Upper lobe of right lung (tissue), 1 donor: ENCODE measurements around the gene WDR70. TPM values are rescaled to one million over a fixed set of nuclear protein-coding genes. Genes with fewer than 3 reads are reported as not detected.

Experiments used
- ATAC-seq: fragments of 200-7000 bp; cut with Tn5 transposase; one replicate; pipeline ENCODE4 v1.9.1; 2020; ENCODE audit warnings: mild to moderate bottlenecking, moderate library complexity
- DNase-seq: peaks from one replicate; pipeline ENCODE4 v3.0.0-alpha.2; 2020
- H3K27ac ChIP-seq: fragments of 200-600 bp; one replicate; pipeline ENCODE4 v1.8.0; 2022
- H3K27me3 ChIP-seq: fragments of 200-600 bp; one replicate; pipeline ENCODE4 v1.8.0; 2022; ENCODE audit warnings: mild to moderate bottlenecking
- H3K36me3 ChIP-seq: fragments of 200-600 bp; one replicate; pipeline ENCODE4 v1.8.0; 2022
- H3K4me1 ChIP-seq: fragments of 200-600 bp; one replicate; pipeline ENCODE4 v1.8.0; 2022
- H3K4me3 ChIP-seq: fragments of 200-600 bp; one replicate; pipeline ENCODE4 v1.8.0; 2022; ENCODE audit warnings: mild to moderate bottlenecking
- H3K9me3 ChIP-seq: fragments of 200-600 bp; one replicate; pipeline ENCODE4 v1.8.0; 2022
- intact Hi-C: fragments of 100-400 bp; cut with DNase I; formaldehyde crosslinking; loops from one replicate; pipeline ENCODE4 v1.11.0; 2022
- total RNA-seq: library from RNA; stranded (reverse); fragmentation: NEBNext Ultra II Directional; extraction: Animal tissue kit (Norgen Biotek cat#: 25700); gene quantifications from one replicate; pipeline ENCODE4 v1.2.1, GENCODE V29; 2021
- TF ChIP-seq, protein P1 (sequence below): fragments of 200-600 bp; IDR thresholded peaks from one replicate; pipeline ENCODE4 v1.8.0; 2022; ENCODE audit warnings: antibody characterized with exemption
- donor health status: DM: no; HTN: yes; CAD: no; lungs with severe emphysema.

Gene WDR70
- total RNA-seq, 1 donor from 2014 or later = 24.7 TPM

DNA sequence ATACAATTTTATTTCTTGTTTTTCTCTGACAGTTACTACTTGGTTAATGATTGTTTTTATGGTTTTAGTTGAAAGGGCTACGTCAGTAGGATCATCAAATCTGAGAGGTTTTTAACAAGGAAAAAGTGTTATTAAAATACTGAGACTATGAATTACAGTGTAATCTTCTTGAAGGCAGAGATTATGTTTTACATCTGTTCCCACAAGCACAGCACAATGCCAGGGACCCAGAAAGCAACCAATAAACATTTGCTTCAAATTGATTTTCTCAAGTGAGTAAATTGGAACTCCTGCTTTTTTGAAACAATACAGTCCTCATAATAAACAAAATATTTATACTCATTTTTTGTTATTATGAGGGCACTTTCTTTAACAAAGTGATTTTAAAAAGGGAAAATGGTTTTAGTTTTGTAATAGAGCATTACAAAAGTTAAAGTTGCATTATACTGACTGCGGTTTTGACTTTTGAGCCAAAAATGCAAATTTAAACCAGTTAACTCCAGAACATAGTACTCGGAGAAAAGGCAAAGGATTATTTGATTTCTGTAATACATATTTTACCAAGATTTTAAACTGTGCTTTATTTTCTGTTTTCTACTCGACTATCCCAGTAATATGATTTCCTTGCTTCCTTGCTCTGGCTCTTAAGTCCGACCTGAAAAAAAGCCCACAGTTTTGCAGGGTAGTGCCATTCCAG is 283.8 kb downstream of the WDR70 start:
- Histone ChIP-seq H3K4me3 (no peak overlapping the region), H3K4me1 (peaks cover 12% of the 10 kb centered on the region), H3K27ac (no peak overlapping the region), H3K36me3 (no peaks in the 10 kb centered on the region), H3K9me3 (no peaks in the 10 kb centered on the region), H3K27me3 (no peaks in the 10 kb centered on the region)
- intact Hi-C loops = no loop called here
- DNase-seq (no peak), ATAC-seq (no peak)
- TF ChIP-seq, protein P1, sequence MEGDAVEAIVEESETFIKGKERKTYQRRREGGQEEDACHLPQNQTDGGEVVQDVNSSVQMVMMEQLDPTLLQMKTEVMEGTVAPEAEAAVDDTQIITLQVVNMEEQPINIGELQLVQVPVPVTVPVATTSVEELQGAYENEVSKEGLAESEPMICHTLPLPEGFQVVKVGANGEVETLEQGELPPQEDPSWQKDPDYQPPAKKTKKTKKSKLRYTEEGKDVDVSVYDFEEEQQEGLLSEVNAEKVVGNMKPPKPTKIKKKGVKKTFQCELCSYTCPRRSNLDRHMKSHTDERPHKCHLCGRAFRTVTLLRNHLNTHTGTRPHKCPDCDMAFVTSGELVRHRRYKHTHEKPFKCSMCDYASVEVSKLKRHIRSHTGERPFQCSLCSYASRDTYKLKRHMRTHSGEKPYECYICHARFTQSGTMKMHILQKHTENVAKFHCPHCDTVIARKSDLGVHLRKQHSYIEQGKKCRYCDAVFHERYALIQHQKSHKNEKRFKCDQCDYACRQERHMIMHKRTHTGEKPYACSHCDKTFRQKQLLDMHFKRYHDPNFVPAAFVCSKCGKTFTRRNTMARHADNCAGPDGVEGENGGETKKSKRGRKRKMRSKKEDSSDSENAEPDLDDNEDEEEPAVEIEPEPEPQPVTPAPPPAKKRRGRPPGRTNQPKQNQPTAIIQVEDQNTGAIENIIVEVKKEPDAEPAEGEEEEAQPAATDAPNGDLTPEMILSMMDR = no peak

DNA sequence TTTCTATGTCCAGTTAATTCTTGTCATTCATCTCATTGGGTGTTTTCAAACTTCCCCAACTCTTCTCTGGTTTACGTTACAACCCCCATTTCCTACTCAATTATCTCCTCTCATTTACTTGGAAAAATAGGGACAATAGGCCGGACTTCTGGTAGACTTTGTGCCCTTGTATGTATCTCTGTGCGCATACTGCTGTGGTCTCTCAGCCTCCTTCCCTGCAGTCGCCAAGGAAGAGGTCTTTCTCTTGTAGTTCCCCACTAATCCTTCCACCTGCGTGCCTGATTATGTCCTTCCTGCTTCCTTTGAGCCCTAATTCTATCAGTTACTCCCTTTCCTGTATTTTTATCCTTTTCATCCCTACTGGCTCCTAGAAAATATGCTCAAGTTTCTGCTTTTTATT is 284.4 kb downstream of the WDR70 start:
- Histone ChIP-seq H3K36me3 (no peaks in the 10 kb centered on the region), H3K4me1 (peaks cover 18% of the 10 kb centered on the region), H3K27me3 (no peaks in the 10 kb centered on the region), H3K4me3 (no peak overlapping the region), H3K9me3 (no peaks in the 10 kb centered on the region), H3K27ac (no peak overlapping the region)
- DNase-seq (no peak), ATAC-seq (no peak)
- intact Hi-C loops = no loop called here
- TF ChIP-seq, protein P1 = no peak

DNA sequence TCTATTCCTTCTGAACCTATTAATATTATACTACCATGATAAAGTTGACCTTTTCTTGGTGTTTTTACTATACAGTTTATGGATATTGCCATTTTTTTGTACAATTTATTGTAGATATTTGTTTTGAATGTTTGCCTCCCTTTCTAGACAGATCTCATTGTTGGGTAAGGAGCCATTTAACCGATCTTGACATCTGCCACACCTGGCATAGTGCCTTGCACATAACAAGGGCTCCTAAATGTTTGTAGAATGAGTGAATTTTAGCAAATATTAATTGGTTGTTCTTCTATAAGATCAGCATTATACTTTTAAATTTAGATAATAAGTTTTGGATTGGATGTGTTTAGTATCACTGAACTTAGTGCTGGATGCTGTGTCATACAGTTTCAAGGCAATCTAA is 285.4 kb downstream of the WDR70 start:
- H3K4me3 ChIP-seq = no peak overlapping the region
- TF ChIP-seq, protein P1 = no peak
- no peaks in the 10 kb centered on the region for H3K9me3 ChIP-seq
- H3K4me1 ChIP-seq = peaks cover 21% of the 10 kb centered on the region
- no peak for DNase-seq
- H3K27ac ChIP-seq = no peak overlapping the region
- intact Hi-C loops = no loop called here
- H3K27me3 ChIP-seq = no peaks in the 10 kb centered on the region
- no peaks in the 10 kb centered on the region for H3K36me3 ChIP-seq
- no peak for ATAC-seq

DNA sequence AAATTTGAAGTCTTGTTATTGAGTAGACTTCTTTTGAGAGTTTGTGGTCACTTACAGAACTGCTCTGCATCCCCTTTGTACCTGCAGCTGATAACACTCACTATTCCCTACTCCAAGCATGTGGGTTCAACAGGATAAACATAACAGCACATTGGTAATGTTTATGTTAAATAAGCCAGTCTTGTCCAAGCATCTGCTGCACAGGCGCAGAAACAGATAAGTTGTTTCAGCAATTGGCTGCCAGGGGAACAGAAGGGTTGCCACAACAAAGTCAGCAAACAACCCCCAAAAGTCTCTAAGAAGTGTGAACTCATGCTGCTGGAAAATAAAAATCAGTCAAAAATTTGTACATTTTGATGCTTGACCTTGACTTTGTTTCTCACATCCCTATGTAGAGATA is 286.2 kb downstream of the WDR70 start:
- Histone ChIP-seq H3K4me3 (no peak overlapping the region), H3K27me3 (no peaks in the 10 kb centered on the region), H3K36me3 (no peaks in the 10 kb centered on the region), H3K4me1 (peaks cover 21% of the 10 kb centered on the region), H3K9me3 (no peaks in the 10 kb centered on the region), H3K27ac (no peak overlapping the region)
- ATAC-seq (no peak), DNase-seq (no peak)
- intact Hi-C loops = no loop called here
- TF ChIP-seq, protein P1 = no peak

DNA sequence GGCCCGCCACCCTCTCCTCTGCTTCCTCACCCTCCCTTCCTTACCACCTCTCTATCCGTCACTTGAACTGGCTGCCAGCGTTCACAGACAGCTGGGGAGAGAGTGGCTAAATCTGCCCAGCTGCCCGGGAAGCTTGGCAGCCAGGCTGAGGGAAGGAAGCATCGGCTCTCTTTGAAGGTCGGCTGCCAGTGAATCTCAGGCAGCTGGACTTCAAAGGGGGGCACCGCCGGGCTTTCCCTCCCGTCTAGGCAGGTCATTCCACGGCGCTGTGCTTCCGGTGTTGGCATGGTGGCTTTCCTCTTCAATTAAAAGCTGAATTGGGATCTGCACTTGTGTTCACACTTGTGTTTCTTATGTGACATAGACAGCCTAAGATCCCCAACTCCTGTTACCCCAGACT is 286.8 kb downstream of the WDR70 start:
- no peaks in the 10 kb centered on the region for H3K36me3 ChIP-seq
- no peaks in the 10 kb centered on the region for H3K27me3 ChIP-seq
- no peaks in the 10 kb centered on the region for H3K9me3 ChIP-seq
- intact Hi-C loops = no loop called here
- TF ChIP-seq, protein P1 = no peak
- H3K4me3 ChIP-seq = no peak overlapping the region
- DNase-seq (peak; percentile 76), ATAC-seq (peak; percentile 70)
- no peak overlapping the region for H3K27ac ChIP-seq
- peaks cover 21% of the 10 kb centered on the region for H3K4me1 ChIP-seq

DNA sequence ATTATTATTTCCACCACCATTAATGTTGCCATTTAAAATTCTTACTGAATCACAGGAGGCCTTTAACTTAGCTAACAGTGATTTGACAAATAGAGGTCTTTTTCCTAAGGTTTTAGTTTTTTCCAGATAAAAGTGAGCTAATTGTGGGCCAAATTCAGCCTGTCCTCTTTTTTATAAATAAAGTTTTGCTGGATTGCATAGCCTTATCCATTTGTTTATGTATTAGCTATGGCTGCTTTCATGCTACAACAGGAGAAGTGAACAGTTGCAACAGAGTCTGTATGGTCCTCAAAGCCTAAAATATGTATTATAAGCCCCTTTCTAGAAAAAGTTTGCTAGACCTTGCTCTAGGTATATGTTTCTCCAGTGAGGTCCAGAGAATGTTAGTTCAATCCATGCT is 288.3 kb downstream of the WDR70 start:
- H3K36me3 ChIP-seq = no peaks in the 10 kb centered on the region
- H3K4me1 ChIP-seq = peaks cover 17% of the 10 kb centered on the region
- ATAC-seq (no peak), DNase-seq (no peak)
- TF ChIP-seq, protein P1 = no peak
- intact Hi-C loops = no loop called here
- no peak overlapping the region for H3K27ac ChIP-seq
- no peaks in the 10 kb centered on the region for H3K9me3 ChIP-seq
- no peaks in the 10 kb centered on the region for H3K27me3 ChIP-seq
- H3K4me3 ChIP-seq = no peak overlapping the region
